CD1c-positive myeloid dendritic cell (primary cell): ENCODE measurements around the gene BOK.

Experiments used
- DNase-seq: peaks from one replicate; pipeline ENCODE4 v3.0.0-alpha.2; 2016; ENCODE audit errors: extremely low spot score

Gene BOK

DNA sequence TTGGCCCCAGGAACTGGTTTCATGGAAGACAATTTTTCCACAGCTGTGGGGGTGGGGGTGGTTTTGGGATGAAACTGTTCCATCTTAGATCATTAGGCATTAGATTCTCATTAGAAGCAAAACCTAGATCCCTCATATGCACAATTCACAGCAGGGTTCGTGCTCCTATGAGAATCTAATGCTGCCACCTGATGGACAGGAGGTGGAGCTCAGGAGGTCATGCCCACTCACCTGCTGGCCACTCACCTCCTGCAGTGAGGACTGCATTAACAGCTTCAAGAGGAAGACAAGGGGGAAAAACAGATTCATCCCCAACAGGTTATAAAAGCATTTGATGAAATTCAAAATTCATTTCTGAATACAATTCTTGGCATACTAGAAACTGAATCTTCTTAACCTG, 39.9 kb downstream of the BOK start:
- no peak for DNase-seq

DNA sequence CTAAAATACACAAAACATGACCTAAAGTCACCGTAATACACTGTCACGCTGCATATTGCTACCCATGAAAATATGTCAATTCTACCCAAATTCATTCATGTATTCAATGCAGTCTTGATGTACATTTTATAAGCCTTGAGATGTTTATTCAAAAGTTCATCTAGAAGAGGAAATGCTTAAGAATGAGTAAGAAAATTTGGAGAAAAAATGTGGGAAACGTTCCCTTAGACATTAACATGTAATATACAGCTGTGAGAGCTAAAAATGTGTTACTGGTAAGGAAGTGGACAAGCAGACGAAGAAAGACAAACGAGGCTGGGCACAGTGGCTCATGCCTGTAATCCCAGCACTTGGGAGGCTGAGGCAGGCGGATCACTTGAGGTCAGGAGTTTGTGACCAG, 41.1 kb downstream of the BOK start:
- no peak for DNase-seq

DNA sequence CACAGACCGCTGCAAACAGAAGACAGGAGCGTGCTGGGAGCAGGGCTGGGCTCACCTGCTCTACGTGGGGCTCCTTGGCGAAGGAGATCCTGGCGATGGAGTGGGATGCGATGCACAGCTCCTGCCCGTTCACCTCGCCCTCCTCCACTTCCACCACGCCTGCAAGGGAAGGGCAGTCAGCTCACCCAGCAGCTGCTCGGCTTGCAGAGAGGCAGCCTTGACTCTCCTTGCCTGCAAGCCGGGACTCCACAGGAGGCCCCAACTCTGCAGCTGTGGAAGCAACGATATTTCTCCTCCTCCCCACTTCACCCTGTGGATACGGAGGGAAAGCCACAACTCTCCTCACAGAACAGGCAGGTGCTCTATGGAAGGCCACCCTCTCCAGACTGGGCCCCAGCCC, 43.3 kb downstream of the BOK start:
- no peak for DNase-seq

DNA sequence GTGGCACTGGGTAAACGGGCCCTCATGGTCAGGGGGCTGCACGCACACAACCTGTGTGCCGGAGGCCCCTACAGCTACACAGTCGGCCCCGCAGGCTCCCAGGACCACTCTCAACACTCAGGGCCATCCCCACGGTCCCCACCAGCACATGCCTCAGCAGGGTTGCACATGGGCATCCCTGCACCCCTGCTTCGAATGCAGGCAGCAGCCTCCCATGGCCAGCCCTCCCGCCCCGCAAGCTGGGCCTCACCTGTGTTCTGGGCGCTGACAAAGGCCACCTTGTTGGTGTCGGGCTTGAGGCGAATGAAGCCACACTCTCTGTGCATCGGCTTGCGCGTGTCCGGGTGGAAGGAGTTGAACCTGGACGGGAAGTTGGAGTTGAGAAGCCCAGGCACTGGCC, 44.2 kb downstream of the BOK start:
- DNase-seq, result no peak

DNA sequence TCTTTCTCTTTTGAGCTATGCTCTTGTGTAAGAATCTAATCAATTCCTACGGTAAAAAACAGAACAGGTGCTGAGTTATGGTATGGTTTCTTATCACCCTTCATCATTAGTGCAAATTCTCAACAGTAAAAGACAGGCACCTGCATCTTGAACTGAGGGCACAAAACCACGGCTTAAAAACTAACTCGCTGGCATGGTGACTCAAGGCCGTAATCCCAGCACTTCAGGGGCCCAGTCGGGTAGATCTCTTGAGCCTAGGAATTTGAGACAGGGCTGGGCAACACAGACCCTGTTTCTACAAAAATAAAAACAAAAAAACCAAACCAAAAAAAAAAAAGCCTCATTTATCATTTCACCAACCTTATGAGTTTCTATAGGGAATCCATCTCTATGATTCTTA, 45.1 kb downstream of the BOK start:
- DNase-seq, result no peak

DNA sequence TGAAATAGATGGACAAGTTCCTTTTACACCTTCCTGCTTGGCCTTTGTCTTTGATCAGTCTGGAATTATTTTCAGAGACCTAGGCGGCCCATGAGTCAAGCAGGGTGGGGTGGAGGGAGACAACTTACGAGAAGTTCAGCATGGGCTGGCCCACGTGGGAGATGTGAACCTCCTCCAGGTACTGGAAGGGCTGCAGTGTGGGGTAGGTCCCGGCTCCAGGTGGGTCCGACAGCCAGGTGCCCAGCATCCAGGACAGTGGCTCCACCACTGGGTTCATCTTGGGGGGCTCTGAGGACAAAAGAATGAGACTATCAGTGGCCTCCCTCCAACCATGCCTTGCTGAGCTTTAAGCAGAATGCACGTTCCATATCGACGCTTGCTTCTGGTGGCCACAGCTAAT, 47.6 kb downstream of the BOK start:
- DNase-seq, result no peak

DNA sequence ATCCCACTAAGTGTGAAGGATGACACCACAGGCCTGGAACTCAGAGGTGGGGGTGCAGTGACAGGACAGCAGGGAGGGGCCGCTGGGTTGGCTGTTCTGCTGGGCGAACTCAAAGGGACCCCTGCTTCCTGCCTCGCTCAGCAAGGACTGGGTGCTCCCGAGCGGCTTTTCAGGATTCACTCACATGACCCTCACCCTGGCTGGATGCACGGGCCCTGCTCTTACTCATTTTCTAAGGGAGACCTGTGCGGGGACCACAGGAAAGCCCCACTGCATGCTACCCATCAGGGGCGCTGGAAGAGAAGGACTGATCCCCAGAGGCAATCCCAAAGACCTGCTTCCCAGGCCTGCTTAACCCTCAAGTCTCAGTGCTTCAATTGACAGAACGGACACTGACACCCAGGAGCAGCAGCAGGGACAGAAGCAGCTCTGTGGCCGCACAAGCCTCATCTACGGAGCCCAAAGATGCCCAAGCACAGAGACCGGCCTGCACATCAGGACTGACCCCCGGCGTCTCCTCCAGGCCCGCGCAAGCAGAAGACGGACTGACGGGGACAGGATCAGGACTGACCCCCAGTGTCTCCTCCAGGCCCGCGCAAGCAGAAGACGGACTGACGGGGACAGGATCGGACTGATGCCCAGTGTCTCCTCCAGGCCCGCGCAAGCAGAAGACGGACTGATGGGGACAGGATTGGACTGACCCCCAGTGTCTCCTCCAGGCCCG, 48.8 kb downstream of the BOK start:
- no peak for DNase-seq

DNA sequence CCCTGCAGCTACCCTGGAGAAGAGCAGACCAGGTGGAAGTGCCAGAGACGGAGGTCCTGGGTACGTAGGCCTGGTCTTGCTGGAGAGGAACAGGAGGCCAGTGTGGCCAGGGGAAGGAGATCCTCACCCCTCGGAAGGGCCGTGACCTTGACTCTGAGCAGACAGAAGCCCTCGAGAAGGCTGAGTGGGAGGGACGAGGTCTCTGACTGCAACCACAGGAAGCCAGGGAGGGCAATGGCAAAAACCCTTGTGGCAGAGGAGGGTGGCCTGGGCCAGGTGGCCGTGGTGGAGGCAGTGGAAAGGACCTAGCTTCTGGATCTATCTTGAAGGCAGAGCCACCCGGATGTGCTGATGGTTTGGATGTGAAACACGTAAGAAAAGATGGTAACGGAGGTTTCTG, 50.3 kb downstream of the BOK start:
- DNase-seq, result peak; percentile 13

DNA sequence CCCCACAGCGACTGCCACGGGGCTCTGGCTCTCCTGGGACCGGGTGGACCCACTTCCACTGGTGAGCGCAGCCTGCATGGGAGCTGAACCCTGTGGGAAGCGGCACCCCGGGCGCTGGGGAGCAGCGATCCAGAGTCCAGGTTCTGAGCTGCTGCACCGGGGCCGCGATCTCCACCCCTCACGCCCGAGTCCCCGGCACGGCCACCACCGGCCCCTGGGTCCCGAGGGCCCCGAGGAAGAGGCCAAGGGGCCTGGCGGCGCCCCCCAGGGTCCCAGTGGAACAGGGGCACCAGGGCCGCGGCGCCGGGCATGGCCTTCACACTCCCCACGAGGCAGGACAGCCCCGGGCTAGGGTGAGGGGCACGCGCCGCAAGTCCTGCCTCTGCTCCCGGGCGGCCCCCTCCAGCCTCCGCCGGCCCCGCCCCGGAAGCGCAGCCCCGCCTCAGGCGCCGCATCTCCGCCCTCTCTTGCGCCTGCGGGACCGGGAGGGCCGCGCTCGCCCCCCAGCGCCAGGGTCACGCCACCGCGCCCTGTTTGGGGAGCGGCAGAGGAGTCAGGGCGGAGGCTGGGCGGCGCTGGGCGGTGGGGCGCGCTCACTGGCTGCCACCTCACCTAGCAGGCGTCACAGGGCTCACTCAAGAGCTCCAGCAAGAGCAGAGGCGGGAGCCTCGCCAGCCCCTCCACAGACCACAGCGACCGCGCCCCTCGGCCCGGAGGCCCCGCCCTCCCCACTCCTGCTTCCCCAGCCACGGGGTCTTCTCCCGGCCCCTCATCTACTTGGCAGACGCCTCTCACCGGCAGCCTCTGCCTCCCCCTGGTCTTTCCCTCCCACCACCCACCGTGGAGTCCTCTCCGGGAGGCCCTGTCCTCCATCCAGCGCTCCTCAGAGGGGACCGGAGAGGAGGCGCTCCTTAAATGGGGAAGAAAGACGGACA, 51.6 kb downstream of the BOK start:
- DNase-seq, result peak; percentile 89

DNA sequence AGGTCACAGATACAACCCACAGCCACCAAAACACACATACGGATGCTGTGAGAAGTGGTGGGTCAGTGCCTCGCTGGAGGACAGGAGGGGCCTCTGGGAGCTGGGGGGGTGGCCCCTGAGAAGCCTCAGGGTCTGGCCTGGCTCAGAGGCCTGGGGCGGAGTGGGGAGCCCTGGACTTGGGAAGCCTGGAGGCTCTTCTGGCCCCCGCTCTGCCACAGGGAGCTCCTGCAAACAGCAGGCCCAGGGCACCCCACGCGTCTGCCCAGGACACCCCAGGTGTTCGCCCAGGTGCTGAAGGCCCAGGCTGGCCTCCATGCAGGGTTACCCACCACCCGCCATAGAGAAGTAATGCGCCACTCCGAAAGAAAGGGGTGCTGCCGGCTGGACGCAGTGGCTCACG, 52.5 kb downstream of the BOK start:
- no peak for DNase-seq

DNA sequence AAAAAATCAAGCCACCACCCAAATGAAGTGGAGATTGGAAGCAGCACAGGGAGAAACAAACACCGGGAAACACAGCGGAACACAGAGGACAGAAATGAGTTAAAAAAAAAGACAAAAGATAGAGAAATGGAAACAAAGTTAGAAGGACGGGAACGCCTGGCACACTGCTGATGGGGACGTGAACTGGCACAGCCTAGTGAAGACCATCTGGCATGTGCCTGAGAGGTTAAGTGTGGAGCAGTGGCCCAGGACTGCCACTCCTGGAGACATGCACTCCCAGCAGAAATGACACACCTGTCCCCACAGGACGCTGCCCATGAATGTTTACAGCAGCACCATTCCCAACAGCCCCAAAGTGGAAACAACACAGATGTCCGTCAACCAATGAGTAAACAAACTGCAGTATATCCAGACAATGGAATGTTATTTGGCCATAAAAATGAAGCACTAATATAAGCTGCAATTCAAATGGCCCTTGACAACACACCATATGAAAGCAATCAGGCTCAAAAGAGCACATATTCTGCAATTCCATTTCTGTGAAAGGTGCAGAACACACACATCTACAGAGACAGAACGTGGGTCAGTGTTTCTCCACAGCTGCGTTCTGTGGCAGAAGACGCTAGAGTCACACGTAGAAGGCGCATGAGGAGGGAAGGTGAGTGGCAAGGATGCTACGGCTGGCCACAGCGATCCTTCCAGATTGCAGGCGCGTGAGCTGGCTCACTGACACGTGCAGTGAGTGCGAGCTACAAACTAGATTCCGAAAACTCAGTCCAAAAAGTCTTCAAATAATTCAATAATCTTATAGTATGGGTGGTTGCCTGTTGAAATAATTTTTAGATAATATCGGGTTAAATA, 53.8 kb downstream of the BOK start:
- no peak for DNase-seq

DNA sequence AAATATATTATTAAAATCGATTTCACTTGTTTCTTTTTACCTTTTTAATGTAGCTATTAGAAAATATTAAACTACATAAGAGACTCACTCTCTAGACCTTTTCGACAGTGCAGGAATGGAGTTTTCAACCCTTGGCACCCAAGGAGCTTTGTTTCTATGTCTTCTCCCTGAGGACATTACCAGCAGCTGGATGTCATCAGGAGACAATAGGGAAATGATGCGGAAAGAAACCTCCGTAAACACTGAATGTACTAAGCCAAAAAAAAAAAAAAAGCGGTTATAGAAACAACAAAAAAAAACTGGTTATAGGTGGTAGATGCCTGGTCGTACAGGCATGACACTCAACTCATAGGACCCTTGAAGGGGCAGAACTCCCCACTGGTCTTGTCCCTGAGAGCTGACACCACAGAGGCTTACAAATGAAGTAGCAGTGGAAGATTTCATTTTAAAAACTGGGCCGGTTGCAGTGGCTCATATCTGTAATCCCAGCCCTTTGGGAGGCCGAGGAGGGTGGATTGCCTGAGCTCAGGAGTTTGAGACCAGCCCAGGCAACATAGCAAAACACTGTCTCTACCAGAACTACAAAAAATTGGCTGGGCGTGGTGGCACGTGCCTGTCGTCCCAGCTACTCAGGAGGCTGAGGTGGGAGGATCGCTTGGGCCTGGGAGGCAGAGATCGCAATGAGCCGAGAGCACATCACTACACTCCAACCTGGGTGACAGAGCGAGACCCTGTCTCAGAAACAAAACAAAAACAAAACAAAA, 54.7 kb downstream of the BOK start:
- DNase-seq, result no peak

DNA sequence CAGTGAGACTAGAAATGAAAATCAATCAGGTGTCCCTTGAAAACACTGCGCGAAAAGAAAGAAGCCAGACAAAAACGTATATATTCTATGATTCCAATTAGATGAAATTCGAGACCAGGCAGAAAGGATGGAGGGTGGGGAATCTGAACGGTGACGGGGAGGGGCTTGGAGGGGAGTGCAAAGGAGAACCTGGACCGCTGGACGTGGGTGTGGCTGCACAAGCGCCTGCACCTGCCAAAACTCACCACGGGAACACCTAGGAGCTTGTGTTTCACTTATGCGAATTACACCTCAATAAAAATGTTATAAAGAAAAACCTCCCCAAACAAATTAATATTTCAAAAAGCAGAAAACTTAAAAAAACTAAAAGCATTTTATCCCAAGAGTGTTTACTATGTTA, 56.5 kb downstream of the BOK start:
- no peak for DNase-seq

DNA sequence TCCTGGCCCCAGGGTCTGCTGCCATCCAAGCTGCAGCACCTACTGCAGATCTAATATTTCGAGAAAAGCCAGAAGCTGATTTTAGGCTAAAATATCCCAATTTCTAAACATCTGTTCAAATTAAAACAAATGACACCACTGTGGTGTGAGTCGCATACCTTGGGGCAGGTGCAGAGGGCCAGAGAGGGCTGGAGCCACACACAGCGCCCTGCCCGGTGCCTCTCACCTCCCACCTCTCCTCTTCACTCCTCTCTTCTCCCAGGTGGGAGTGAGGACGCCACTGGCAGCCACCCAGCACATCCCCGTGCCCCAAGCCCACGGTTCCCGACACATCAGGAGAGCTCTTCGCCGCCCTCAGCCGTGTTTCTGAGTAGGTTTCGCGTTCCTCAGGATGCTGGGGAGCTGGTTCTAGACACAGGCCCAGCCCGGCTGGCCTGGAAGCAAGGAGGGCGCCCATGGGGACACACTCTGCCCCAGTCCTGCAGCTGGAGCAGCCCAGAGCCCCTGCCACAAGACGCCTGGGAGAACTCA, 57.0 kb downstream of the BOK start:
- no peak for DNase-seq

DNA sequence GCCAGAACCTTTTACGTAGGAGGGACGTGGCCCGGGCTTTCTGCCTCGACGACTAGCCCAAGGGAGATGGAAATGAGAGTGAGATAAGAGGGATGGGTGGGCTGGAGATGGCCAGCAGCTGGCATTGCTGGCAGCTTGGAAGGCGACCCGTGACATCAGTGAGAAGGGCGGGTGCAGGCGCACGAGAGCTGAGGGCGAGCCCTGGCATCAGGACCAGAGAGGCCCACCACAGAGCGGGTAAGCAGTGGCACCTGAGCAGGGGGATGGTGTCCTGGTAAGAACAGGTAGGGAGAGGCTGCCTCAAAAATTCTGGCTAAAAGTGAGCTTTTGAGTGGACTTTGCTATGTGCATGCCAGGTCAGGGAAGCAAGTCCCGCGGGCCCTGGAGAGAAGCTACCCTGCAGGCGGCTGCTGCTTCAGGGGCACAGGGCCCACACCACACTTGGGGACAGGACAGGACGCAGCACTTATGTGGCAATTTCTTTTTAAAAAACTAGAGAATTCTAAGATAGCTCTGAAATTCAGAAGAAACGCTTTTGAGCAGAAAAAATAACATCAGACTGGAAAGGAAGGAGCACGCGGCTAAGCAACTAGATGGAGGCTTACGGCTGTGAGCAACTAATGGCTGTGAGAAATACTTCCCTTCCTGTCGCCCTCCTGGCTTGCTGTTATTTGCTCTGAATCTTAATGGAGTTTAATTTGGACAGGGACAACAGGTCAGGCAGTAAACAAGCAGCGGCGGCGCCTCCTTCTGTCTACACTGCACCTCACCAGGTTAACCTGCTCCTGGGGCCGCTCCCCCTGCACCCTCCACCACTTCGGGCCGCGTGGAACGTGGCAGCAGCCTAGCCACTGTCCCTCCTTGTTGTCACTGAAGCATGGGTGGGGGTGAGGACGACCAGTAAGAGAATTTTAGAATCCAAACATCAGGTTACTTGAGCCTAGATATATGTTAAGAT, 57.9 kb downstream of the BOK start:
- DNase-seq, result no peak

DNA sequence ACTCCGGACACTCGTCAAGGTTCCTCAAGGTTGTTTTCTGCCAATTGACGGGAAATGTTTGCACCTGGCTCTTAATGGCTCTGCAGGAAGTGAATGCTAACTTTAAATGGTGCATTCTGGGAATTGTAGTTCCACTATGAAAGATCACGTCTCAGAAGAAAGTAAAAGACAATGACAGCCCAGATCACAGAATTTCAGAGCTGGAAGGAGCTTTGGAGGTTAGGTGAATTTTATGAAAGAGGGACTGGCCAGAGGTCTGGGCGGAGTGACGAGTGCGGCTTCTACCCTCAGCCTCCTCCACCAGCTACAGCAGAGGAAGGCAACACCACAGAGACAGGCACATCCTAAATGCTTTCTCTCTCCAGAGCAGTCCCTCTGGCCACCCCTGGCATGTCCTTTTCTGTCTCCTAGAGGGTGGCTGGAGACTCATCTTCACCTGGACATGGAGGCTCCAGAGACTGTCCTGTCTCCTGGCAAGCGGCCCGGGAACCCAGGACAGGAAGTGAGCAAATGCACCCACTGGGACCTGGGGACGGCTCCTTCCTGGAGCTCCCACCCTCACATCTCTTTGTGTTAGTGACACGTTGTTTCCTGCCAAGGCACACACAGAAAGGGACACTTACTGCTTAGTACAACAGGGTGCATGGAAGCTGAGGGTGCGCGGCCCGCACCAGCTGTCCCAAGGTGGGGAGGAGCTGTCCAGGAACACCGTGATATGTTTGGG, 59.0 kb downstream of the BOK start:
- DNase-seq, result peak; percentile 55

DNA sequence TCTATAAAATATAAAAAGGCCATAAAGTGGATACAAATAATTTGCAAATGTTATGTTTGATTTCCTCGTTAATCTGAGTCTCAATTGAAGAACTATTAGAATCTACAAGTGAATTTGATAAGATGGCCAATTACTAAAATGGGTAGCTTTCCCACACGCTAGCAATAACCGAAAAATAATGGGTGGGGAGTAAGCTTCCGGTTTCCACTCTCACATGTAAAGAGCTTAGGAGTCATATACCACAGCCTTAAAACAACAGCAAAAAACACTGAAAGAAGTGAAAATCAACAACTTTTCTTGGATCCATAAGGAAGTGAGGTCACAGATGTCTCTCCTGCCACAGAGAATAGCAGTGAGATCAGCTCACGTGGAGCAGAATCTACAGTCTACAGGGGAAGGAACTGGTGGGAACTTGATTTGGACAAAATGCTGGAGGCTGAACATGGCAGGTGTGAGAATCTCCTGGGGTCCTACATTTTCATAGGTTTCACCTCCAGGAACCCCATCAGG, 59.8 kb downstream of the BOK start:
- DNase-seq, result no peak

DNA sequence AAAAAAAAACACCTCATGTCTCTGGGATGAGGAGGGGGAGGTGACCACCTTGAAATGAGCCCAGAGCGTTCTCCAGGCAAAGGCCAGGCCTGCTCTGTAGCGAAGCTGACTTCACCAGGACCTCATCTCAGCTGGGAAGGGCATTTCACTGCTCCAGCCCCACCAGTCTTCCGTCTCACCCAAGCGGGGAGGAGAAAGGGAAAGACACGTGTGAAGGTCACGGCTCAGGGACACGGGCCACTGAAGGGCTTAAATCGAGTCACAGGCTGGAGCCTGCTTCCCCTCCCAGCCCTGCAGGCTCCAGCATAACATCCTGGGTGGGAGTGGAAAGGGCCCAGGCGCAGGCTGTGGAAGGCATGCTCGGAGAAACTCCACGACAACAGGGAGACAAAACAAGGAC, 60.3 kb downstream of the BOK start:
- DNase-seq, result no peak
